ENCODE data around the gene KRT13. TPM values are rescaled to one million over a fixed set of nuclear protein-coding genes. Genes with fewer than 3 reads are reported as not detected.
A peak's percentile ranks its signal among the peaks of the same experiment; 100 is the strongest.

Gene KRT13
- total and polyA plus RNA-seq, 9 of the 15 experiments (the other 6 are each of a cell fraction or from before 2014, with no cell fraction given): 0.11 to 1.1 (median 0.24) TPM; not detected in 3

- TF ChIP-seq CHD7 (IDR thresholded peaks at IDR 0.05; ENCODE audit: low read depth, low read length) (no peak), SLC30A9 (CRISPR knock-in tag; IDR thresholded peaks at IDR 0.05) (no peak), ZBTB9 (CRISPR knock-in tag; IDR thresholded peaks at IDR 0.05) (no peak), SIN3B (IDR thresholded peaks at IDR 0.05; ENCODE audit: low read depth) (no peak), BRD4 (IDR thresholded peaks at IDR 0.05) (no peak), ARID3B (CRISPR knock-in tag; IDR thresholded peaks at IDR 0.05; ENCODE audit: borderline replicate concordance) (no peak), RCOR1 (IDR thresholded peaks at IDR 0.05; ENCODE audit: borderline replicate concordance in 1 of 2, low read depth in 2 of 2, low read length in 2 of 2) (peak in 1 of 2 experiments; percentile 72; a peak in 2 of 4 replicates), TBP (optimal IDR thresholded peaks at IDR 0.05; ENCODE audit: low read depth, low read length) (no peak), KAT8 (IDR thresholded peaks at IDR 0.05; ENCODE audit: low read depth) (no peak), TFE3 (CRISPR knock-in tag; IDR thresholded peaks at IDR 0.05) (no peak), TCF7 (IDR thresholded peaks at IDR 0.05; ENCODE audit: borderline replicate concordance) (no peak), BDP1 (IDR thresholded peaks at IDR 0.05; ENCODE audit: insufficient read depth, insufficient read length) (no peak)
Observed at GRCh38 chr17:41496803-41497484, 8.5 kb downstream of the KRT13 start (continued).
